Activated CD4-positive, alpha-beta T cell treated with anti-CD3 and anti-CD28 coated beads for 36 hours (primary cell): Measurements from ENCODE around the gene PARD6G. TPM values are rescaled to one million over a fixed set of nuclear protein-coding genes. Genes with fewer than 3 reads are reported as not detected.
"Not testable (repeated sequence)": the region's sequence is repeated elsewhere in the genome, so short reads cannot be mapped to it uniquely, and the experiment has no call there.

Experiments used
- ATAC-seq: fragments of 200-7000 bp; cut with Tn5 transposase; one replicate; pipeline ENCODE4 v1.10.0; 2021; ENCODE audit warnings: mild to moderate bottlenecking, moderate library complexity
- CTCF ChIA-PET: fragments of 350-600 bp; sonication (Branson Sonifier 250); formaldehyde crosslinking; loops from one replicate; lab custom pipeline; 2021; ENCODE audit warnings: antibody characterized with exemption; lab: Charles Lee
- POLR2A ChIA-PET: fragments of 350-600 bp; sonication (Branson Sonifier 250); formaldehyde crosslinking; loops from one replicate; lab custom pipeline; 2021; ENCODE audit warnings: antibody characterized with exemption, inconsistent platforms; lab: Charles Lee
- DNase-seq: peaks from one replicate; pipeline ENCODE4 v3.0.0-alpha.2; 2020
- H3K27ac Mint-ChIP-seq: one replicate; pipeline ENCODE4 v1.8.0; 2021; ENCODE audit warnings: mixed read lengths
- H3K27me3 Mint-ChIP-seq: one replicate; pipeline ENCODE4 v1.8.0; 2021; ENCODE audit warnings: mixed read lengths
- H3K36me3 Mint-ChIP-seq: one replicate; pipeline ENCODE4 v1.8.0; 2021; ENCODE audit warnings: low read depth, mixed read lengths
- H3K4me1 Mint-ChIP-seq: one replicate; pipeline ENCODE4 v1.8.0; 2021; ENCODE audit warnings: mixed read lengths
- H3K4me3 Mint-ChIP-seq: one replicate; pipeline ENCODE4 v1.8.0; 2021; ENCODE audit warnings: mild to moderate bottlenecking, moderate library complexity, mixed read lengths
- H3K9me3 Mint-ChIP-seq: one replicate; pipeline ENCODE4 v1.8.0; 2021; ENCODE audit warnings: low read depth, mixed read lengths
- intact Hi-C, 2 experiments: fragments of 100-400 bp; cut with DNase I in 1 of 2; cut with micrococcal nuclease in 1 of 2; formaldehyde crosslinking; loops; one replicate each; pipeline versions ENCODE4 v1.14.2 to v1.15.1; 2022 to 2024; cut with DNase I, micrococcal nuclease
- total RNA-seq, 2 experiments: library from RNA; stranded (reverse); gene quantifications; one replicate each; pipeline ENCODE4 v1.2.3, GENCODE V29; 2021

Gene PARD6G
- total RNA-seq, 2 experiments from 2014 or later, result not detected

GRCh38 chr18:80228051-80228848, 19.1 kb downstream of the PARD6G start:
- POLR2A ChIA-PET, result no interaction called here
- ATAC-seq, result no peak
- H3K9me3 Mint-ChIP-seq, result no peaks in the 10 kb centered on the region
- no peaks in the 10 kb centered on the region for H3K36me3 Mint-ChIP-seq
- intact Hi-C loops, result no loop called here
- peaks cover 10% of the 10 kb centered on the region for H3K27me3 Mint-ChIP-seq
- DNase-seq, result no peak
- CTCF ChIA-PET, result no interaction called here
- H3K4me3 Mint-ChIP-seq, result no peak overlapping the region
- no peak overlapping the region for H3K27ac Mint-ChIP-seq
- no peaks in the 10 kb centered on the region for H3K4me1 Mint-ChIP-seq

- Mint-ChIP-seq H3K4me3 (no peak overlapping the region), H3K4me1 (no peaks in the 10 kb centered on the region), H3K27me3 (peaks cover 9% of the 10 kb centered on the region), H3K27ac (no peak overlapping the region), H3K9me3 (no peaks in the 10 kb centered on the region), H3K36me3 (no peaks in the 10 kb centered on the region)
- POLR2A ChIA-PET, result no interaction called here
- ATAC-seq (no peak), DNase-seq (no peak)
- CTCF ChIA-PET, result no interaction called here
- intact Hi-C loops, result no loop called here
Measured at GRCh38 chr18:80227472-80227871, 19.8 kb downstream of the PARD6G start.

- POLR2A ChIA-PET, result no interaction called here
- Mint-ChIP-seq H3K36me3 (no peaks in the 10 kb centered on the region), H3K27ac (no peak overlapping the region), H3K27me3 (peaks cover 12% of the 10 kb centered on the region), H3K4me1 (no peaks in the 10 kb centered on the region), H3K9me3 (no peaks in the 10 kb centered on the region), H3K4me3 (no peak overlapping the region)
- ATAC-seq (no peak), DNase-seq (no peak)
- CTCF ChIA-PET, result interaction anchor here (1.0 kb wide), 1 partner anchor 13 kb away, joined by 4 read pairs; no protein-coding TSS in a partner anchor
- intact Hi-C loops, result no loop called here
Measured at GRCh38 chr18:80225685-80226084, 21.6 kb downstream of the PARD6G start.

- Mint-ChIP-seq H3K4me1 (no peaks in the 10 kb centered on the region), H3K9me3 (no peaks in the 10 kb centered on the region), H3K27me3 (peaks cover 18% of the 10 kb centered on the region), H3K27ac (no peak overlapping the region), H3K36me3 (no peaks in the 10 kb centered on the region), H3K4me3 (no peak overlapping the region)
- DNase-seq (no peak), ATAC-seq (no peak)
- intact Hi-C loops, result no loop called here
- POLR2A ChIA-PET, result no interaction called here
- CTCF ChIA-PET, result no interaction called here
Measured at GRCh38 chr18:80223581-80224148, 23.6 kb downstream of the PARD6G start.

GRCh38 chr18:80219488-80219887, 27.8 kb downstream of the PARD6G start:
- H3K9me3 Mint-ChIP-seq, H3K4me3 Mint-ChIP-seq, H3K4me1 Mint-ChIP-seq, ATAC-seq, POLR2A ChIA-PET, CTCF ChIA-PET, H3K27ac Mint-ChIP-seq, intact Hi-C loops, DNase-seq, H3K36me3 Mint-ChIP-seq: not testable (repeated sequence)
- H3K27me3 Mint-ChIP-seq, result peaks cover 26% of the 10 kb centered on the region

- peaks cover 27% of the 10 kb centered on the region for H3K27me3 Mint-ChIP-seq
- ATAC-seq (no peak), DNase-seq (no peak)
- no peaks in the 10 kb centered on the region for H3K4me1 Mint-ChIP-seq
- H3K9me3 Mint-ChIP-seq, result peaks cover 3% of the 10 kb centered on the region
- intact Hi-C loops, result no loop called here
- CTCF ChIA-PET, result no interaction called here
- no peaks in the 10 kb centered on the region for H3K36me3 Mint-ChIP-seq
- H3K27ac Mint-ChIP-seq, result no peak overlapping the region
- H3K4me3 Mint-ChIP-seq, result no peak overlapping the region
- POLR2A ChIA-PET, result no interaction called here
Measured at GRCh38 chr18:80218341-80219227, 28.7 kb downstream of the PARD6G start.

GRCh38 chr18:80213182-80213581, 34.1 kb downstream of the PARD6G start:
- ATAC-seq (no peak), DNase-seq (no peak)
- Mint-ChIP-seq H3K4me3 (no peak overlapping the region), H3K27ac (no peak overlapping the region), H3K4me1 (no peaks in the 10 kb centered on the region), H3K9me3 (peaks cover 6% of the 10 kb centered on the region), H3K27me3 (peaks cover 37% of the 10 kb centered on the region), H3K36me3 (no peaks in the 10 kb centered on the region)
- intact Hi-C loops, result no loop called here
- ChIA-PET CTCF (interaction anchor here (2.2 kb wide), 1 partner anchor 42 kb away, joined by 5 read pairs; no protein-coding TSS in a partner anchor), POLR2A (no interaction called here)

GRCh38 chr18:80210312-80211083, 36.8 kb downstream of the PARD6G start:
- intact Hi-C loops, result no loop called here
- POLR2A ChIA-PET, result no interaction called here
- no peaks in the 10 kb centered on the region for H3K4me1 Mint-ChIP-seq
- peaks cover 6% of the 10 kb centered on the region for H3K9me3 Mint-ChIP-seq
- DNase-seq (no peak), ATAC-seq (no peak)
- CTCF ChIA-PET, result interaction anchor here (0.7 to 3.4 kb wide), 3 partner anchors 10 to 52 kb away, joined by 3 to 14 read pairs (median 3); no protein-coding TSS in a partner anchor
- H3K27ac Mint-ChIP-seq, result no peak overlapping the region
- no peaks in the 10 kb centered on the region for H3K36me3 Mint-ChIP-seq
- no peak overlapping the region for H3K4me3 Mint-ChIP-seq
- H3K27me3 Mint-ChIP-seq, result peaks cover 36% of the 10 kb centered on the region

GRCh38 chr18:80208620-80209019, 38.7 kb downstream of the PARD6G start:
- peaks cover 42% of the 10 kb centered on the region for H3K27me3 Mint-ChIP-seq
- CTCF ChIA-PET, result interaction anchor here (3.4 kb wide), 1 partner anchor 50 kb away, joined by 14 read pairs; no protein-coding TSS in a partner anchor
- H3K9me3 Mint-ChIP-seq, result peaks cover 3% of the 10 kb centered on the region
- intact Hi-C loops, result no loop called here
- H3K4me3 Mint-ChIP-seq, result no peak overlapping the region
- ATAC-seq (no peak), DNase-seq (no peak)
- POLR2A ChIA-PET, result no interaction called here
- H3K4me1 Mint-ChIP-seq, result no peaks in the 10 kb centered on the region
- no peaks in the 10 kb centered on the region for H3K36me3 Mint-ChIP-seq
- no peak overlapping the region for H3K27ac Mint-ChIP-seq

GRCh38 chr18:80205294-80205693, 42.0 kb downstream of the PARD6G start:
- DNase-seq (no peak), ATAC-seq (no peak)
- H3K27ac Mint-ChIP-seq, result no peak overlapping the region
- peaks cover 17% of the 10 kb centered on the region for H3K4me1 Mint-ChIP-seq
- intact Hi-C loops, result no loop called here
- CTCF ChIA-PET, result interaction anchor here (1.6 kb wide), 1 partner anchor 47 kb away, joined by 5 read pairs; no protein-coding TSS in a partner anchor
- H3K9me3 Mint-ChIP-seq, result no peaks in the 10 kb centered on the region
- POLR2A ChIA-PET, result no interaction called here
- H3K36me3 Mint-ChIP-seq, result no peaks in the 10 kb centered on the region
- H3K27me3 Mint-ChIP-seq, result peaks cover 42% of the 10 kb centered on the region
- no peak overlapping the region for H3K4me3 Mint-ChIP-seq

GRCh38 chr18:80204142-80204541, 43.2 kb downstream of the PARD6G start:
- intact Hi-C loops, result no loop called here
- peak; percentile 31 for DNase-seq
- no peaks in the 10 kb centered on the region for H3K9me3 Mint-ChIP-seq
- H3K27me3 Mint-ChIP-seq, result peaks cover 43% of the 10 kb centered on the region
- CTCF ChIA-PET, result interaction anchor here (1.6 kb wide), 1 partner anchor 46 kb away, joined by 5 read pairs; no protein-coding TSS in a partner anchor
- no peak overlapping the region for H3K4me3 Mint-ChIP-seq
- peaks cover 17% of the 10 kb centered on the region for H3K4me1 Mint-ChIP-seq
- peak; percentile 25 for ATAC-seq
- POLR2A ChIA-PET, result no interaction called here
- no peaks in the 10 kb centered on the region for H3K36me3 Mint-ChIP-seq
- H3K27ac Mint-ChIP-seq, result no peak overlapping the region
